ENCODE data around the gene CCDC85A. TPM values are rescaled to one million over a fixed set of nuclear protein-coding genes. Genes with fewer than 3 reads are reported as not detected.

Gene CCDC85A
- total RNA-seq, 1 donor from 2014 or later: 2.2 TPM

DNA sequence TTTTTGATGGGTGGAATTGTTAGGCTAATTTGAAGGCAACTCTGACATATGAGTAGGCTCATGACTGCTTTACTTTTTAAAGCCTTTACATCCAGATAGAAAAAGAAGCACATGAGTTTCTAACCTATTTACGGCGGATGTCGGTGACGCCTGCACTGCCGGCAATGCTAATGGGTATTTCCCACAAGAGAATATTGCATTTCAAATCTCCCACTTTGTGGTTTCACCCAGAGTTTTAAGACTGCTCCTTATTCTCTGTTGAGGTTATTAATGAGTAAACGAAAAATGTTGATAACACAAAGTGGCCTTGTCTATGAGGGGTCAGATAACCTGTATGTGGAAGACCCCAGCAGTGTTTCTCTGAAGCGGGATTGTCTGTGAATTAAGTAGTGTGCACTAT is 14.0 kb downstream of the CCDC85A start:
- peaks cover 13% of the 10 kb centered on the region for H3K27me3 Mint-ChIP-seq (ENCODE audit: low read depth)
- H3K4me1 Mint-ChIP-seq: peaks cover 11% of the 10 kb centered on the region
- H3K27ac Mint-ChIP-seq: no peak overlapping the region
- no peak for DNase-seq (ENCODE audit: low spot score in 2 of 2, unreplicated experiment in 2 of 2)
- TF ChIP-seq, protein P1, sequence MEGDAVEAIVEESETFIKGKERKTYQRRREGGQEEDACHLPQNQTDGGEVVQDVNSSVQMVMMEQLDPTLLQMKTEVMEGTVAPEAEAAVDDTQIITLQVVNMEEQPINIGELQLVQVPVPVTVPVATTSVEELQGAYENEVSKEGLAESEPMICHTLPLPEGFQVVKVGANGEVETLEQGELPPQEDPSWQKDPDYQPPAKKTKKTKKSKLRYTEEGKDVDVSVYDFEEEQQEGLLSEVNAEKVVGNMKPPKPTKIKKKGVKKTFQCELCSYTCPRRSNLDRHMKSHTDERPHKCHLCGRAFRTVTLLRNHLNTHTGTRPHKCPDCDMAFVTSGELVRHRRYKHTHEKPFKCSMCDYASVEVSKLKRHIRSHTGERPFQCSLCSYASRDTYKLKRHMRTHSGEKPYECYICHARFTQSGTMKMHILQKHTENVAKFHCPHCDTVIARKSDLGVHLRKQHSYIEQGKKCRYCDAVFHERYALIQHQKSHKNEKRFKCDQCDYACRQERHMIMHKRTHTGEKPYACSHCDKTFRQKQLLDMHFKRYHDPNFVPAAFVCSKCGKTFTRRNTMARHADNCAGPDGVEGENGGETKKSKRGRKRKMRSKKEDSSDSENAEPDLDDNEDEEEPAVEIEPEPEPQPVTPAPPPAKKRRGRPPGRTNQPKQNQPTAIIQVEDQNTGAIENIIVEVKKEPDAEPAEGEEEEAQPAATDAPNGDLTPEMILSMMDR (IDR thresholded peaks at IDR 0.05; ENCODE audit: unreplicated experiment): no peak
- H3K36me3 Mint-ChIP-seq: no peaks in the 10 kb centered on the region
- H3K9me3 Mint-ChIP-seq: no peaks in the 10 kb centered on the region
- no peak overlapping the region for H3K4me3 Mint-ChIP-seq

DNA sequence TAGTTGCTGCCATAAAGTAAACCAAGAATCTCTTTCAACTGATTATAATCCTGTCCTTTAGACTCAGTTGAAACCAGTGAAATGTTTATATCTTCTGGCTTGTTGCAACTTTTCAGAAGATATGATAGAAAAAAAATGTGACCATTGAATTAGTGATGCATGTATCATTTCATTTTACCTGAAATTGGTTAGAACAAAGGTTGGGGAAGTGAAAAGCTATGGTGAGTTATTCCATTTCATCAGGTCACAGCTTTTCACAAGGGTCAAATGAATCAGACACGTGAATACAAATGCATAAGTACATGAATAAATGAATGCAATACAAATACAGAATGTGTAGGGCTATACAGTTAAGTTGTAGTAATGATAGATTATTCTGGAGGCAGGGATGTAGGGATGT is 15.1 kb downstream of the CCDC85A start:
- H3K4me1 Mint-ChIP-seq: peaks cover 13% of the 10 kb centered on the region
- no peaks in the 10 kb centered on the region for H3K9me3 Mint-ChIP-seq
- peaks cover 5% of the 10 kb centered on the region for H3K27me3 Mint-ChIP-seq (ENCODE audit: low read depth)
- H3K27ac Mint-ChIP-seq: no peak overlapping the region
- no peak for DNase-seq (ENCODE audit: low spot score in 2 of 2, unreplicated experiment in 2 of 2)
- no peak overlapping the region for H3K4me3 Mint-ChIP-seq
- TF ChIP-seq, protein P1 (IDR thresholded peaks at IDR 0.05; ENCODE audit: unreplicated experiment): no peak
- H3K36me3 Mint-ChIP-seq: no peaks in the 10 kb centered on the region

GRCh38 chr2:56199492-56199891 is 15.7 kb downstream of the CCDC85A start:
- no peaks in the 10 kb centered on the region for H3K9me3 Mint-ChIP-seq
- no peaks in the 10 kb centered on the region for H3K36me3 Mint-ChIP-seq
- H3K4me1 Mint-ChIP-seq: peaks cover 13% of the 10 kb centered on the region
- H3K4me3 Mint-ChIP-seq: no peak overlapping the region
- peaks cover 3% of the 10 kb centered on the region for H3K27me3 Mint-ChIP-seq (ENCODE audit: low read depth)
- no peak overlapping the region for H3K27ac Mint-ChIP-seq
- no peak for DNase-seq (ENCODE audit: low spot score in 2 of 2, unreplicated experiment in 2 of 2)
- TF ChIP-seq, protein P1 (IDR thresholded peaks at IDR 0.05; ENCODE audit: unreplicated experiment): no peak

GRCh38 chr2:56202381-56203121 is 18.8 kb downstream of the CCDC85A start:
- H3K9me3 Mint-ChIP-seq: peaks cover 8% of the 10 kb centered on the region

GRCh38 chr2:56204556-56204955 is 20.8 kb downstream of the CCDC85A start:
- H3K4me1 Mint-ChIP-seq: peaks cover 10% of the 10 kb centered on the region
- H3K27ac Mint-ChIP-seq: no peak overlapping the region
- TF ChIP-seq, protein P1 (IDR thresholded peaks at IDR 0.05; ENCODE audit: unreplicated experiment): no peak
- no peak for DNase-seq (ENCODE audit: low spot score in 2 of 2, unreplicated experiment in 2 of 2)
- H3K36me3 Mint-ChIP-seq: peaks cover 4% of the 10 kb centered on the region
- peaks cover 8% of the 10 kb centered on the region for H3K9me3 Mint-ChIP-seq
- H3K27me3 Mint-ChIP-seq (ENCODE audit: low read depth): no peaks in the 10 kb centered on the region
- H3K4me3 Mint-ChIP-seq: no peak overlapping the region

More at GRCh38 chr2:56202381-56203121, 18.8 kb downstream of the CCDC85A start:
- peaks cover 10% of the 10 kb centered on the region for H3K4me1 Mint-ChIP-seq
- no peak for DNase-seq (ENCODE audit: low spot score in 2 of 2, unreplicated experiment in 2 of 2)
- TF ChIP-seq, protein P1 (IDR thresholded peaks at IDR 0.05; ENCODE audit: unreplicated experiment): no peak
- peaks cover 4% of the 10 kb centered on the region for H3K36me3 Mint-ChIP-seq
- no peak overlapping the region for H3K27ac Mint-ChIP-seq
- H3K4me3 Mint-ChIP-seq: no peak overlapping the region
- no peaks in the 10 kb centered on the region for H3K27me3 Mint-ChIP-seq (ENCODE audit: low read depth)
